Sciatic nerve (tissue), 2 donors: ENCODE measurements around the gene UPP2. TPM values are rescaled to one million over a fixed set of nuclear protein-coding genes. Genes with fewer than 3 reads are reported as not detected.

Source experiments
- ATAC-seq: fragments of 200-7000 bp; cut with Tn5 transposase; one replicate; pipeline ENCODE4 v1.9.1; 2020; ENCODE audit warnings: mild to moderate bottlenecking, moderate library complexity
- DNase-seq: peaks from one replicate; pipeline ENCODE4 v3.0.0-alpha.2; 2020; ENCODE audit warnings: low spot score
- intact Hi-C: fragments of 100-400 bp; cut with DNase I; formaldehyde crosslinking; loops from one replicate; pipeline ENCODE4 v1.14.2; 2022
- total RNA-seq: library from RNA; stranded (reverse); fragmentation: NEBNext Ultra II Directional; extraction: Animal tissue kit (Norgen Biotek cat#: 25700); gene quantifications from one replicate; pipeline ENCODE4 v1.2.1, GENCODE V29; 2021
- donor health status: DM: no; HTN: no; CAD: no.
- donor health status: DM: no; HTN: no; CAD: no.

The UPP2 gene
- total RNA-seq, 1 donor from 2014 or later = not detected

DNA sequence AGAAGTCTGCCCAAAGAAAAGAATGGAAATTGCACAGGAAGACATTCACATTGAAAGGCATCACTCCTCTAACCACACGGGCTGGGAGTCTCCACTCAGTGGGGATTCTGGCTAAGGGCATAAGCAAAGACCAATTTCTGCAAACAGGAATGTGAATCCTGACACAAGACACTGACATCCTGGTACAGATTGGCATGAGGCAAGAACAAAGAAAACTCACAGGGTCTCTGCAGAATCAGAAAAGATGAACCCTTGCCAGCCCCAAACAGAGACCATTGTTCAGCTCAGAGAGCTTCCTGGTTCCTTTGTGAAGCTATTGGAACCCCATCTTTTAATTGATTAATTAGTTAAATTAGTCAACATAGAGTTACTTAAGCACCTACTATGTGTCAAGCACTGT is 82.3 kb downstream of the UPP2 start:
- no peak for ATAC-seq
- intact Hi-C loops = no loop called here
- DNase-seq = no peak

DNA sequence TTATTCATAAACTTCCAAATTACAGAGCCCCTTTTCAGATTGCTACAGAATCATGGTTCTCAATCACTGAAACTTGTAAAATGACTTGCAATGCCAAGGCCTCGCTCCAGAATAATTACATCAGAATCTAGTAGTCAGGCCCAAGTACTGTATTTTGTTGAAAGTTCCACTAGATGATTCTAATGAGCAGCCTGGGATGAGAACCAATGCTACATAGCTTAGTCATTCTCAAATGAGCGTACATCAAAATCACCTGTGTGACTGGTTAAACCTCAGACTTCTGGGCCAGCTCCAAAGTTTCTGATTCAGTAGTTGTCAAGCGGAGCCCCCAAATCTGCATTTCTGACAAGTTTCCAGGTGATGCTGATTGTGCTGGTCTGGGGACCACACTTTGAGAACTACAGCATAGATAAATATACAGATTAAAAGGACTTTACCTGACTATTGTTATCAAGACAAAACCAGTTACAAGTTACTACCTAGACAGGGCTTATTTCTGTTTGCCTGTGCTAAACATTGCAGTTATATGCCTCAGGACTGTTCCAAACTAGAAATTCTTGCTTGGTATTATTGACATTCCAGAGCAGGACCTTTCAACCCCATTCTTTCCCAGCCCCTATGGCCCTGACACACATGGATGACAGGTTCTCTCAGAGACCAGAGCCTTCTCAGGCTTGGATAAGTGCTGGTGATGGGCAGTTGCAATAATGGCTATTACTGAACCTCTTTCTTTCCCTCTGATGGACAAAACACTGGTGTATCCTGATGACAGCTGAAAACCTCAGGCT is 83.1 kb downstream of the UPP2 start:
- DNase-seq (no peak), ATAC-seq (no peak)
- intact Hi-C loops = no loop called here

Other genes with a start within 250 kb of the UPP2 start
- gene ACVR1, start 225.5 kb upstream of the UPP2 start, total RNA-seq = 35.5 TPM